ENCODE results near the gene ZNF726.
"Not testable (repeated sequence)": the region's sequence is repeated elsewhere in the genome, so short reads cannot be mapped to it uniquely, and the experiment has no call there.

Gene ZNF726

GRCh38 chr19:23884363-23884762 is 30.3 kb upstream of the ZNF726 start:
- POLR2A ChIA-PET = no interaction called here
- Histone ChIP-seq H3K36me3 (ENCODE audit: control insufficient read depth in 4 of 4, insufficient read depth in 4 of 4, low read length in 3 of 4) (no peaks in the 10 kb centered on the region), H3K4me1 (ENCODE audit: control extremely low read depth in 1 of 4, control insufficient read depth in 4 of 4, insufficient read depth in 4 of 4, low read length in 3 of 4) (no peaks in the 10 kb centered on the region), H3K27me3 (replicated peaks in 2 of 5; ENCODE audit: control insufficient read depth in 4 of 5, insufficient read depth in 5 of 5, low read length in 4 of 5) (no peaks in the 10 kb centered on the region), H3K27ac (ENCODE audit: insufficient read depth in 1 of 2, low read depth in 1 of 2, low read length in 2 of 2, poor library complexity in 1 of 2, severe bottlenecking in 2 of 2) (no peak overlapping the region), H3K9me3 (ENCODE audit: control extremely low read depth in 1 of 5, control insufficient read depth in 4 of 5, insufficient read depth in 2 of 5, low read depth in 1 of 5, low read length in 4 of 5) (peaks cover 0 to 9% (median 5%) of the 10 kb centered on the region in 5 experiments), H3K4me3 (ENCODE audit: control insufficient read depth in 1 of 7, extremely low read depth in 1 of 7, insufficient read depth in 4 of 7, low read depth in 2 of 7, low read length in 6 of 7) (no peak overlapping the region)
- no peak for DNase-seq
- WGBS (ENCODE audit: insufficient coverage) = 100% methylated on average over 1 of the region's 2 CpGs
- CTCF ChIA-PET = no interaction called here

GRCh38 chr19:23887642-23888041 is 27.0 kb upstream of the ZNF726 start:
- H3K27me3 ChIP-seq (replicated peaks in 2 of 5; ENCODE audit: control insufficient read depth in 4 of 5, insufficient read depth in 5 of 5, low read length in 4 of 5) = no peaks in the 10 kb centered on the region
- H3K4me1 ChIP-seq (ENCODE audit: control extremely low read depth in 1 of 4, control insufficient read depth in 4 of 4, insufficient read depth in 4 of 4, low read length in 3 of 4) = no peaks in the 10 kb centered on the region
- no peak for DNase-seq
- WGBS (ENCODE audit: insufficient coverage) = 96% methylated on average over 5 of the region's 5 CpGs
- ChIA-PET POLR2A (no interaction called here), CTCF (no interaction called here)
- H3K27ac ChIP-seq (ENCODE audit: insufficient read depth in 1 of 2, low read depth in 1 of 2, low read length in 2 of 2, poor library complexity in 1 of 2, severe bottlenecking in 2 of 2) = no peak overlapping the region
- peaks cover 0 to 6% (median 2%) of the 10 kb centered on the region in 5 experiments for H3K9me3 ChIP-seq (ENCODE audit: control extremely low read depth in 1 of 5, control insufficient read depth in 4 of 5, insufficient read depth in 2 of 5, low read depth in 1 of 5, low read length in 4 of 5)
- no peaks in the 10 kb centered on the region for H3K36me3 ChIP-seq (ENCODE audit: control insufficient read depth in 4 of 4, insufficient read depth in 4 of 4, low read length in 3 of 4)
- no peak overlapping the region for H3K4me3 ChIP-seq (ENCODE audit: control insufficient read depth in 1 of 7, extremely low read depth in 1 of 7, insufficient read depth in 4 of 7, low read depth in 2 of 7, low read length in 6 of 7)

- H3K4me3 ChIP-seq (ENCODE audit: control insufficient read depth in 1 of 7, extremely low read depth in 1 of 7, insufficient read depth in 4 of 7, low read depth in 2 of 7, low read length in 6 of 7); DNase-seq; H3K36me3 ChIP-seq (ENCODE audit: control insufficient read depth in 4 of 4, insufficient read depth in 4 of 4, low read length in 3 of 4); POLR2A ChIA-PET; CTCF ChIA-PET; H3K9me3 ChIP-seq (ENCODE audit: control extremely low read depth in 1 of 5, control insufficient read depth in 4 of 5, insufficient read depth in 2 of 5, low read depth in 1 of 5, low read length in 4 of 5); H3K27me3 ChIP-seq (replicated peaks in 2 of 5; ENCODE audit: control insufficient read depth in 4 of 5, insufficient read depth in 5 of 5, low read length in 4 of 5); H3K27ac ChIP-seq (ENCODE audit: insufficient read depth in 1 of 2, low read depth in 1 of 2, low read length in 2 of 2, poor library complexity in 1 of 2, severe bottlenecking in 2 of 2); H3K4me1 ChIP-seq (ENCODE audit: control extremely low read depth in 1 of 4, control insufficient read depth in 4 of 4, insufficient read depth in 4 of 4, low read length in 3 of 4): not testable (repeated sequence)
- 99% methylated on average over 11 of the region's 15 CpGs for WGBS (ENCODE audit: insufficient coverage)
Measured at GRCh38 chr19:23896096-23896495, 18.6 kb upstream of the ZNF726 start.

- Histone ChIP-seq H3K4me1 (ENCODE audit: control extremely low read depth in 1 of 4, control insufficient read depth in 4 of 4, insufficient read depth in 4 of 4, low read length in 3 of 4) (no peaks in the 10 kb centered on the region), H3K27me3 (replicated peaks in 2 of 5; ENCODE audit: control insufficient read depth in 4 of 5, insufficient read depth in 5 of 5, low read length in 4 of 5) (no peaks in the 10 kb centered on the region), H3K27ac (ENCODE audit: insufficient read depth in 1 of 2, low read depth in 1 of 2, low read length in 2 of 2, poor library complexity in 1 of 2, severe bottlenecking in 2 of 2) (no peak overlapping the region), H3K36me3 (ENCODE audit: control insufficient read depth in 4 of 4, insufficient read depth in 4 of 4, low read length in 3 of 4) (no peaks in the 10 kb centered on the region), H3K9me3 (ENCODE audit: control extremely low read depth in 1 of 5, control insufficient read depth in 4 of 5, insufficient read depth in 2 of 5, low read depth in 1 of 5, low read length in 4 of 5) (peaks cover 0 to 11% (median 3%) of the 10 kb centered on the region in 5 experiments), H3K4me3 (ENCODE audit: control insufficient read depth in 1 of 7, extremely low read depth in 1 of 7, insufficient read depth in 4 of 7, low read depth in 2 of 7, low read length in 6 of 7) (no peak overlapping the region)
- WGBS (ENCODE audit: insufficient coverage) = 86% methylated on average over 1 of the region's 1 CpG
- no peak for DNase-seq
- ChIA-PET CTCF (no interaction called here), POLR2A (no interaction called here)
Measured at GRCh38 chr19:23896912-23897311, 17.8 kb upstream of the ZNF726 start.

GRCh38 chr19:23901360-23901759 is 13.3 kb upstream of the ZNF726 start:
- peaks cover 0 to 17% (median 13%) of the 10 kb centered on the region in 5 experiments for H3K9me3 ChIP-seq (ENCODE audit: control extremely low read depth in 1 of 5, control insufficient read depth in 4 of 5, insufficient read depth in 2 of 5, low read depth in 1 of 5, low read length in 4 of 5)
- WGBS (ENCODE audit: insufficient coverage) = 88% methylated on average over 4 of the region's 4 CpGs

GRCh38 chr19:23904406-23904805 is 10.3 kb upstream of the ZNF726 start:
- CTCF ChIA-PET = no interaction called here
- POLR2A ChIA-PET = no interaction called here
- no peak overlapping the region for H3K4me3 ChIP-seq (ENCODE audit: control insufficient read depth in 1 of 7, extremely low read depth in 1 of 7, insufficient read depth in 4 of 7, low read depth in 2 of 7, low read length in 6 of 7)

More at GRCh38 chr19:23901360-23901759, 13.3 kb upstream of the ZNF726 start:
- no peaks in the 10 kb centered on the region for H3K27me3 ChIP-seq (replicated peaks in 2 of 5; ENCODE audit: control insufficient read depth in 4 of 5, insufficient read depth in 5 of 5, low read length in 4 of 5)
- no peak overlapping the region for H3K27ac ChIP-seq (ENCODE audit: insufficient read depth in 1 of 2, low read depth in 1 of 2, low read length in 2 of 2, poor library complexity in 1 of 2, severe bottlenecking in 2 of 2)
- H3K36me3 ChIP-seq (ENCODE audit: control insufficient read depth in 4 of 4, insufficient read depth in 4 of 4, low read length in 3 of 4) = no peaks in the 10 kb centered on the region
- H3K4me1 ChIP-seq (ENCODE audit: control extremely low read depth in 1 of 4, control insufficient read depth in 4 of 4, insufficient read depth in 4 of 4, low read length in 3 of 4) = no peaks in the 10 kb centered on the region
- no peak for DNase-seq
- no peak overlapping the region for H3K4me3 ChIP-seq (ENCODE audit: control insufficient read depth in 1 of 7, extremely low read depth in 1 of 7, insufficient read depth in 4 of 7, low read depth in 2 of 7, low read length in 6 of 7)
- CTCF ChIA-PET = no interaction called here
- POLR2A ChIA-PET = no interaction called here

DNA sequence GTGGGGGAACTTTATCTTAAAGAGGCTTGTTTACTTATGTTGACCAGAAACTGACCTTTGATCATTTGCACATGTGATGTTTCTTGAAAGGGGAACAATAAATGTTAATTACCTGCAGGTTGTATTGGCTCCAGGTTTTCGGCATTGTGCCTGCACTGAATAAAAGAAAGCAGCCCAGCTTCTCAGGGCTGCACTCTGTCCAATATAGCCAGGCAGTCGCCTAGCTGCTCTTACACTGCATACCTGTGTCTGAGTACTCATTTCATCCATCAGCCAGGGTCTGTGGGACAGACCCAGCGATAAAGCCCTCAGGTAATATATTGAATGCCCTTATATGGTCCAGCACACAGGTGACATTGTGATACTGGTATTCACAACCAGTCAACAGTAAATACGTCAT is 8.9 kb upstream of the ZNF726 start:
- ChIA-PET CTCF (no interaction called here), POLR2A (no interaction called here)
- DNase-seq = no peak
- Histone ChIP-seq H3K4me1 (ENCODE audit: control extremely low read depth in 1 of 4, control insufficient read depth in 4 of 4, insufficient read depth in 4 of 4, low read length in 3 of 4) (no peaks in the 10 kb centered on the region), H3K9me3 (ENCODE audit: control extremely low read depth in 1 of 5, control insufficient read depth in 4 of 5, insufficient read depth in 2 of 5, low read depth in 1 of 5, low read length in 4 of 5) (peaks cover 0 to 17% (median 10%) of the 10 kb centered on the region in 5 experiments), H3K27ac (ENCODE audit: insufficient read depth in 1 of 2, low read depth in 1 of 2, low read length in 2 of 2, poor library complexity in 1 of 2, severe bottlenecking in 2 of 2) (no peak overlapping the region), H3K4me3 (ENCODE audit: control insufficient read depth in 1 of 7, extremely low read depth in 1 of 7, insufficient read depth in 4 of 7, low read depth in 2 of 7, low read length in 6 of 7) (no peak overlapping the region), H3K27me3 (replicated peaks in 2 of 5; ENCODE audit: control insufficient read depth in 4 of 5, insufficient read depth in 5 of 5, low read length in 4 of 5) (no peaks in the 10 kb centered on the region), H3K36me3 (ENCODE audit: control insufficient read depth in 4 of 4, insufficient read depth in 4 of 4, low read length in 3 of 4) (no peaks in the 10 kb centered on the region)
- WGBS (ENCODE audit: insufficient coverage) = 73% methylated on average over 3 of the region's 4 CpGs

More at GRCh38 chr19:23904406-23904805, 10.3 kb upstream of the ZNF726 start:
- no peak overlapping the region for H3K27ac ChIP-seq (ENCODE audit: insufficient read depth in 1 of 2, low read depth in 1 of 2, low read length in 2 of 2, poor library complexity in 1 of 2, severe bottlenecking in 2 of 2)
- no peaks in the 10 kb centered on the region for H3K27me3 ChIP-seq (replicated peaks in 2 of 5; ENCODE audit: control insufficient read depth in 4 of 5, insufficient read depth in 5 of 5, low read length in 4 of 5)
- peaks cover 0 to 17% (median 12%) of the 10 kb centered on the region in 5 experiments for H3K9me3 ChIP-seq (ENCODE audit: control extremely low read depth in 1 of 5, control insufficient read depth in 4 of 5, insufficient read depth in 2 of 5, low read depth in 1 of 5, low read length in 4 of 5)
- H3K36me3 ChIP-seq (ENCODE audit: control insufficient read depth in 4 of 4, insufficient read depth in 4 of 4, low read length in 3 of 4) = no peaks in the 10 kb centered on the region
- WGBS (ENCODE audit: insufficient coverage) = 64% methylated on average over 2 of the region's 3 CpGs
- DNase-seq = no peak
- H3K4me1 ChIP-seq (ENCODE audit: control extremely low read depth in 1 of 4, control insufficient read depth in 4 of 4, insufficient read depth in 4 of 4, low read length in 3 of 4) = no peaks in the 10 kb centered on the region
